ENCODE results near the gene TAAR5. TPM values are rescaled to one million over a fixed set of nuclear protein-coding genes. Genes with fewer than 3 reads are reported as not detected.

The TAAR5 gene
- polyA plus RNA-seq, 1 experiment, result not detected

GRCh38 chr6:132624175-132624574 lies 34.6 kb upstream of the TAAR5 start, which contains the start of gene TAAR2:
Gene TAAR2 (minus strand): TSS chr6:132624275. CDS start chr6:132624275, 0 bp downstream.
- TF ChIP-seq, protein P1, sequence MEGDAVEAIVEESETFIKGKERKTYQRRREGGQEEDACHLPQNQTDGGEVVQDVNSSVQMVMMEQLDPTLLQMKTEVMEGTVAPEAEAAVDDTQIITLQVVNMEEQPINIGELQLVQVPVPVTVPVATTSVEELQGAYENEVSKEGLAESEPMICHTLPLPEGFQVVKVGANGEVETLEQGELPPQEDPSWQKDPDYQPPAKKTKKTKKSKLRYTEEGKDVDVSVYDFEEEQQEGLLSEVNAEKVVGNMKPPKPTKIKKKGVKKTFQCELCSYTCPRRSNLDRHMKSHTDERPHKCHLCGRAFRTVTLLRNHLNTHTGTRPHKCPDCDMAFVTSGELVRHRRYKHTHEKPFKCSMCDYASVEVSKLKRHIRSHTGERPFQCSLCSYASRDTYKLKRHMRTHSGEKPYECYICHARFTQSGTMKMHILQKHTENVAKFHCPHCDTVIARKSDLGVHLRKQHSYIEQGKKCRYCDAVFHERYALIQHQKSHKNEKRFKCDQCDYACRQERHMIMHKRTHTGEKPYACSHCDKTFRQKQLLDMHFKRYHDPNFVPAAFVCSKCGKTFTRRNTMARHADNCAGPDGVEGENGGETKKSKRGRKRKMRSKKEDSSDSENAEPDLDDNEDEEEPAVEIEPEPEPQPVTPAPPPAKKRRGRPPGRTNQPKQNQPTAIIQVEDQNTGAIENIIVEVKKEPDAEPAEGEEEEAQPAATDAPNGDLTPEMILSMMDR (IDR thresholded peaks at IDR 0.05; ENCODE audit: low read depth, low read length), result no peak
- H3K4me3 ChIP-seq (ENCODE audit: low read depth, low read length), result no peak within 1 kb of the TSS
- no peak for DNase-seq (ENCODE audit: low read depth, low spot score)
- ChIA-PET POLR2A (no interaction called here), CTCF (interaction anchor here (0.6 kb wide), 1 partner anchor 24 kb away, joined by 6 read pairs; no protein-coding TSS in a partner anchor)
- H3K27me3 ChIP-seq (ENCODE audit: control insufficient read depth, insufficient read depth, low read length), result no peaks in the 10 kb centered on the region
- H3K9me3 ChIP-seq (ENCODE audit: control insufficient read depth, insufficient read depth, low read length), result no peaks in the 10 kb centered on the region
- H3K27ac ChIP-seq (ENCODE audit: low read depth, low read length), result no peak within 1 kb of the TSS

- ChIA-PET POLR2A (no interaction called here), CTCF (interaction anchor here (0.6 kb wide), 1 partner anchor 23 kb away, joined by 6 read pairs; no protein-coding TSS in a partner anchor)
- DNase-seq (ENCODE audit: low read depth, low spot score), result no peak
- H3K9me3 ChIP-seq (ENCODE audit: control insufficient read depth, insufficient read depth, low read length), result no peaks in the 10 kb centered on the region
- H3K27me3 ChIP-seq (ENCODE audit: control insufficient read depth, insufficient read depth, low read length), result no peaks in the 10 kb centered on the region
- TF ChIP-seq, protein P1 (IDR thresholded peaks at IDR 0.05; ENCODE audit: low read depth, low read length), result no peak
- no peak overlapping the region for H3K4me3 ChIP-seq (ENCODE audit: low read depth, low read length)
- H3K27ac ChIP-seq (ENCODE audit: low read depth, low read length), result no peak overlapping the region
Measured at GRCh38 chr6:132623106-132623845, 33.7 kb upstream of the TAAR5 start.

GRCh38 chr6:132616677-132617076 lies 27.1 kb upstream of the TAAR5 start:
- CTCF ChIA-PET, result no interaction called here
- peaks cover 2% of the 10 kb centered on the region for H3K27me3 ChIP-seq (ENCODE audit: control insufficient read depth, insufficient read depth, low read length)
- TF ChIP-seq, protein P1 (IDR thresholded peaks at IDR 0.05; ENCODE audit: low read depth, low read length), result no peak

GRCh38 chr6:132614554-132614953 lies 25.0 kb upstream of the TAAR5 start:
- ChIA-PET CTCF (no interaction called here), POLR2A (no interaction called here)
- Histone ChIP-seq H3K4me3 (ENCODE audit: low read depth, low read length) (no peak overlapping the region), H3K27me3 (ENCODE audit: control insufficient read depth, insufficient read depth, low read length) (peaks cover 10% of the 10 kb centered on the region), H3K27ac (ENCODE audit: low read depth, low read length) (no peak overlapping the region), H3K9me3 (ENCODE audit: control insufficient read depth, insufficient read depth, low read length) (no peaks in the 10 kb centered on the region)
- TF ChIP-seq, protein P1 (IDR thresholded peaks at IDR 0.05; ENCODE audit: low read depth, low read length), result no peak
- DNase-seq (ENCODE audit: low read depth, low spot score), result no peak

More at GRCh38 chr6:132616677-132617076, 27.1 kb upstream of the TAAR5 start:
- no peak overlapping the region for H3K4me3 ChIP-seq (ENCODE audit: low read depth, low read length)
- POLR2A ChIA-PET, result no interaction called here
- no peak overlapping the region for H3K27ac ChIP-seq (ENCODE audit: low read depth, low read length)
- no peak for DNase-seq (ENCODE audit: low read depth, low spot score)
- no peaks in the 10 kb centered on the region for H3K9me3 ChIP-seq (ENCODE audit: control insufficient read depth, insufficient read depth, low read length)

GRCh38 chr6:132612449-132613108 lies 23.0 kb upstream of the TAAR5 start:
- ChIA-PET POLR2A (no interaction called here), CTCF (no interaction called here)
- H3K9me3 ChIP-seq (ENCODE audit: control insufficient read depth, insufficient read depth, low read length), result no peaks in the 10 kb centered on the region
- no peak overlapping the region for H3K27ac ChIP-seq (ENCODE audit: low read depth, low read length)
- no peak for DNase-seq (ENCODE audit: low read depth, low spot score)
- TF ChIP-seq, protein P1 (IDR thresholded peaks at IDR 0.05; ENCODE audit: low read depth, low read length), result no peak
- H3K27me3 ChIP-seq (ENCODE audit: control insufficient read depth, insufficient read depth, low read length), result peaks cover 10% of the 10 kb centered on the region
- H3K4me3 ChIP-seq (ENCODE audit: low read depth, low read length), result no peak overlapping the region
